H9 (cell line): ENCODE results near the gene ATP11C. TPM values are rescaled to one million over a fixed set of nuclear protein-coding genes. Genes with fewer than 3 reads are reported as not detected.

ENCODE experiments used
- DNase-seq: peaks from one replicate; pipeline ENCODE4 v3.0.0-alpha.2; 2017
- H2AFZ ChIP-seq: one replicate; pipeline ENCODE4 v1.6.1; 2013; ENCODE audit warnings: mild to moderate bottlenecking, low read length, control low read depth, moderate library complexity
- H2AK5ac ChIP-seq: 2 replicates; pipeline ENCODE4 v1.6.1; 2013; ENCODE audit warnings: low read length, control low read depth, mixed read lengths; ENCODE audit not compliant: insufficient read length
- H2BK120ac ChIP-seq: one replicate; pipeline ENCODE4 v1.6.1; 2013; ENCODE audit warnings: low read depth, mild to moderate bottlenecking, low read length, control low read depth, inconsistent platforms; ENCODE audit not compliant: poor library complexity, severe bottlenecking
- H2BK12ac ChIP-seq: 2 replicates; pipeline ENCODE4 v1.6.1; 2013; ENCODE audit warnings: low read length, control low read depth, mixed read lengths, low read depth; ENCODE audit not compliant: insufficient read length
- H2BK15ac ChIP-seq: 2 replicates; pipeline ENCODE4 v1.6.1; 2013; ENCODE audit warnings: low read depth, low read length, control low read depth
- H2BK20ac ChIP-seq: one replicate; pipeline ENCODE4 v1.6.1; 2013; ENCODE audit warnings: low read depth, mild to moderate bottlenecking, low read length, control low read depth, inconsistent platforms; ENCODE audit not compliant: poor library complexity, severe bottlenecking
- H2BK5ac ChIP-seq: 2 replicates; pipeline ENCODE4 v1.6.1; 2013; ENCODE audit warnings: low read length, control low read depth, mixed read lengths; ENCODE audit not compliant: insufficient read length
- H3K14ac ChIP-seq: 2 replicates; pipeline ENCODE4 v1.6.1; 2013; ENCODE audit warnings: low read length, control low read depth; ENCODE audit not compliant: insufficient read depth
- H3K18ac ChIP-seq: 2 replicates; pipeline ENCODE4 v1.6.1; 2013; ENCODE audit warnings: low read depth, mild to moderate bottlenecking, mixed read lengths, low read length, control low read depth; ENCODE audit not compliant: insufficient read length
- H3K23ac ChIP-seq: 2 replicates; pipeline ENCODE4 v1.6.1; 2013; ENCODE audit warnings: low read length, control low read depth, mixed read lengths, low read depth; ENCODE audit not compliant: insufficient read length
- H3K23me2 ChIP-seq: 2 replicates; pipeline ENCODE4 v1.6.1; 2013; ENCODE audit warnings: low read depth, mild to moderate bottlenecking, mixed read lengths, low read length, control low read depth; ENCODE audit not compliant: insufficient read length, poor library complexity, severe bottlenecking
- H3K27ac ChIP-seq: 2 replicates; pipeline ENCODE4 v1.5.1; 2013; ENCODE audit warnings: low read length, control low read depth, mixed read lengths, low read depth; ENCODE audit not compliant: insufficient read length
- H3K27me3 ChIP-seq: 2 replicates; pipeline ENCODE4 v1.6.1; 2013; ENCODE audit warnings: low read length, control low read depth, inconsistent platforms; ENCODE audit not compliant: insufficient read depth
- H3K4ac ChIP-seq: 2 replicates; pipeline ENCODE4 v1.6.1; 2013; ENCODE audit warnings: low read depth, mild to moderate bottlenecking, control low read depth, inconsistent platforms, low read length, moderate library complexity
- H3K4me1 ChIP-seq: 2 replicates; pipeline ENCODE4 v1.6.1; 2013; ENCODE audit warnings: low read length, control low read depth, inconsistent platforms; ENCODE audit not compliant: insufficient read depth
- H3K4me2 ChIP-seq: 2 replicates; pipeline ENCODE4 v1.6.1; 2013; ENCODE audit warnings: low read length, control low read depth, mixed read lengths; ENCODE audit not compliant: insufficient read length, insufficient read depth
- H3K56ac ChIP-seq: 2 replicates; pipeline ENCODE4 v1.6.1; 2013; ENCODE audit warnings: low read depth, mild to moderate bottlenecking, mixed read lengths, low read length, control low read depth; ENCODE audit not compliant: insufficient read length
- H3K79me1 ChIP-seq: 2 replicates; pipeline ENCODE4 v1.6.1; 2013; ENCODE audit warnings: low read depth, mild to moderate bottlenecking, moderate library complexity, low read length, control low read depth, inconsistent platforms; ENCODE audit not compliant: insufficient read depth, poor library complexity, severe bottlenecking
- H3K79me2 ChIP-seq: 2 replicates; pipeline ENCODE4 v1.6.1; 2013; ENCODE audit warnings: low read length, control low read depth, inconsistent platforms; ENCODE audit not compliant: insufficient read depth
- H3K9ac ChIP-seq: 2 replicates; pipeline ENCODE4 v1.6.1; 2013; ENCODE audit warnings: low read length, control low read depth, mixed read lengths; ENCODE audit not compliant: insufficient read length; ENCODE audit errors: extremely low read depth
- H3K9me3 ChIP-seq: one replicate; pipeline ENCODE4 v1.6.1; 2013; ENCODE audit warnings: low read depth, low read length, inconsistent platforms; ENCODE audit not compliant: control insufficient read depth
- H3T11ph ChIP-seq: one replicate; pipeline ENCODE4 v1.6.1; 2013; ENCODE audit warnings: mild to moderate bottlenecking, low read length, control low read depth, inconsistent platforms
- H4K20me1 ChIP-seq: one replicate; pipeline ENCODE4 v1.6.1; 2013; ENCODE audit not compliant: control insufficient read depth, insufficient read length, insufficient read depth
- H4K5ac ChIP-seq: 2 replicates; pipeline ENCODE4 v1.6.1; 2013; ENCODE audit warnings: low read depth, mild to moderate bottlenecking, mixed read lengths, low read length, control low read depth; ENCODE audit not compliant: insufficient read length
- H4K8ac ChIP-seq: replicated peaks from 2 replicates; pipeline ENCODE4 v1.6.1; 2013; ENCODE audit warnings: low read length, control low read depth, mixed read lengths, low read depth; ENCODE audit not compliant: insufficient read length
- H4K91ac ChIP-seq: 2 replicates; pipeline ENCODE4 v1.6.1; 2013; ENCODE audit warnings: low read depth, mild to moderate bottlenecking, moderate library complexity, mixed read lengths, low read length, control low read depth; ENCODE audit not compliant: insufficient read length
- H3K27ac Mint-ChIP-seq, 3 experiments: 2 replicates in 2 of 3; 3 replicates in 1 of 3; pipeline ENCODE4 v1.8.0; 2020 to 2021; ENCODE audit warnings: mixed read lengths in 3 of 3, mild to moderate bottlenecking in 1 of 3, moderate library complexity in 1 of 3
- H3K27me3 Mint-ChIP-seq: 2 replicates; pipeline ENCODE4 v1.8.0; 2021; ENCODE audit warnings: low read depth, mild to moderate bottlenecking, moderate library complexity, mixed read lengths
- H3K36me3 Mint-ChIP-seq, 3 experiments: 2 replicates in 2 of 3; 3 replicates in 1 of 3; pipeline ENCODE4 v1.8.0; 2020 to 2021; ENCODE audit warnings: low read depth in 3 of 3, mixed read lengths in 3 of 3; ENCODE audit not compliant: insufficient read depth in 1 of 3
- H3K4me1 Mint-ChIP-seq, 2 experiments: 2 replicates each; pipeline ENCODE4 v1.8.0; 2020; ENCODE audit warnings: mixed read lengths in 2 of 2
- H3K4me3 Mint-ChIP-seq, 2 experiments: 2 replicates in 1 of 2; 3 replicates in 1 of 2; pipeline ENCODE4 v1.8.0; 2020 to 2021; ENCODE audit warnings: mild to moderate bottlenecking in 2 of 2, mixed read lengths in 2 of 2, moderate library complexity in 1 of 2
- H3K9me3 Mint-ChIP-seq, 2 experiments: 2 replicates in 1 of 2; 3 replicates in 1 of 2; pipeline ENCODE4 v1.8.0; 2020; ENCODE audit warnings: mild to moderate bottlenecking in 2 of 2, mixed read lengths in 2 of 2, moderate library complexity in 1 of 2
- CTCF ChIP-seq: fragments of 200-600 bp; sonication (generic); conservative IDR thresholded peaks from 3 replicates; pipeline ENCODE4 v1.8.0; 2021; ENCODE audit warnings: antibody characterized with exemption, mild to moderate bottlenecking
- whole genome bisulfite sequencing: extraction: QIAGEN DNeasy Blood & Tissue Kit; methylation state at CpG from one replicate; pipeline ENCODE4 v1.1.7; 2013; ENCODE audit warnings: missing lambda C conversion rate, low lambda C conversion rate, mixed read lengths; ENCODE audit not compliant: insufficient read length; ENCODE audit errors: extremely low coverage; 5-methylcytosine and 5-hydroxymethylcytosine counted together
- total RNA-seq: library from RNA; stranded (reverse); gene quantifications from 2 replicates; pipeline ENCODE4 v1.2.1, GENCODE V29; 2021

ATP11C gene
- total RNA-seq, 1 experiment from 2014 or later, result 28.4 TPM

- H3K9ac ChIP-seq, result no peak overlapping the region
- no peak overlapping the region for H3K4me3 Mint-ChIP-seq
- H3K4me2 ChIP-seq, result no peak overlapping the region
- H3T11ph ChIP-seq, result no peak overlapping the region
- no peaks in the 10 kb centered on the region for H3K23me2 ChIP-seq
- no peak overlapping the region for H3K27ac Mint-ChIP-seq
- no peaks in the 10 kb centered on the region for H3K27me3 Mint-ChIP-seq
- H4K91ac ChIP-seq, result no peak overlapping the region
- WGBS, result no CpG with 5 or more reads among the region's 4 CpGs
- no peak overlapping the region for H3K18ac ChIP-seq
- no peak overlapping the region for H2AK5ac ChIP-seq
- H4K5ac ChIP-seq, result no peak overlapping the region
- H3K4me1 Mint-ChIP-seq, result no peaks in the 10 kb centered on the region
- H3K36me3 Mint-ChIP-seq, result peaks cover 10 to 26% (median 15%) of the 10 kb centered on the region in 3 experiments; a peak in 5 of 7 replicates
- H3K23ac ChIP-seq, result no peak overlapping the region
- no peak overlapping the region for H2BK20ac ChIP-seq
- H3K27ac ChIP-seq, result no peak overlapping the region
- DNase-seq, result no peak
- H3K9me3 Mint-ChIP-seq, result peaks cover 0 to 46% of the 10 kb centered on the region in 2 experiments; a peak in 2 of 5 replicates
- H3K79me2 ChIP-seq, result no peaks in the 10 kb centered on the region
- no peak overlapping the region for H2BK15ac ChIP-seq
- no peak overlapping the region for H3K14ac ChIP-seq
- H3K9me3 ChIP-seq, result no peaks in the 10 kb centered on the region
- no peak overlapping the region for H3K56ac ChIP-seq
- H3K79me1 ChIP-seq, result no peaks in the 10 kb centered on the region
- no peaks in the 10 kb centered on the region; the same call in 1 of the 2 replicates for H3K4me1 ChIP-seq
- no peak for TF ChIP-seq CTCF
- H2AFZ ChIP-seq, result no peak overlapping the region
- no peak overlapping the region for H2BK5ac ChIP-seq
- H2BK120ac ChIP-seq, result no peak overlapping the region
- H2BK12ac ChIP-seq, result no peak overlapping the region
- H3K4ac ChIP-seq, result no peak overlapping the region
- H4K8ac ChIP-seq, result no peak overlapping the region
- H4K20me1 ChIP-seq, result no peaks in the 10 kb centered on the region
- H3K27me3 ChIP-seq, result no peaks in the 10 kb centered on the region
These were observed 130.8 kb downstream of the ATP11C start for GRCh38 chrX:139802048-139802447.
